HFFc6 (cell line): ENCODE results near the gene EGFL7. TPM values are rescaled to one million over a fixed set of nuclear protein-coding genes. Genes with fewer than 3 reads are reported as not detected.

Experiments used
- DNase-seq: peaks from one replicate; pipeline ENCODE4 v3.0.0-alpha.2; 2018
- H3K27ac Mint-ChIP-seq: 2 replicates; pipeline ENCODE4 v1.8.0; 2020; ENCODE audit warnings: mild to moderate bottlenecking, mixed read lengths
- H3K27me3 Mint-ChIP-seq: 2 replicates; pipeline ENCODE4 v1.8.0; 2021; ENCODE audit warnings: mild to moderate bottlenecking, moderate library complexity, mixed read lengths; ENCODE audit not compliant: insufficient read depth
- H3K36me3 Mint-ChIP-seq: 2 replicates; pipeline ENCODE4 v1.8.0; 2021; ENCODE audit warnings: low read depth, mixed read lengths
- H3K4me1 Mint-ChIP-seq: 2 replicates; pipeline ENCODE4 v1.8.0; 2020; ENCODE audit warnings: low read depth, mixed read lengths
- H3K4me3 Mint-ChIP-seq: 2 replicates; pipeline ENCODE4 v1.8.0; 2020; ENCODE audit warnings: mild to moderate bottlenecking, moderate library complexity, mixed read lengths
- H3K9me3 Mint-ChIP-seq: 2 replicates; pipeline ENCODE4 v1.8.0; 2020; ENCODE audit warnings: mild to moderate bottlenecking, mixed read lengths
- CTCF ChIP-seq: fragments of 200-600 bp; sonication (generic); IDR thresholded peaks from 2 replicates; pipeline ENCODE4 v1.5.0; 2021; ENCODE audit warnings: antibody characterized with exemption, mild to moderate bottlenecking
- total RNA-seq, 6 experiments: library from RNA; stranded (reverse); fragmentation: NEBNext Ultra II Directional; extraction: Animal tissue kit (Norgen Biotek cat#: 25700); gene quantifications; 2 replicates in 1 of 6; 3 replicates in 5 of 6; pipeline ENCODE4 v1.2.3, GENCODE V29; 2021

Gene EGFL7
- total RNA-seq, 6 experiments from 2014 or later: 3.5 to 6.3 (median 5.6) TPM

GRCh38 chr9:136615631-136616306, 46.9 kb upstream of the EGFL7 start:
- Mint-ChIP-seq H3K27ac (no peak overlapping the region), H3K9me3 (no peaks in the 10 kb centered on the region), H3K36me3 (no peaks in the 10 kb centered on the region), H3K4me3 (no peak overlapping the region), H3K27me3 (no peaks in the 10 kb centered on the region; the same call in 1 of the 2 replicates), H3K4me1 (peaks cover 13% of the 10 kb centered on the region)
- TF ChIP-seq CTCF: no peak
- DNase-seq: no peak

- Mint-ChIP-seq H3K27me3 (no peaks in the 10 kb centered on the region; the same call in 1 of the 2 replicates), H3K27ac (no peak overlapping the region), H3K9me3 (no peaks in the 10 kb centered on the region), H3K4me3 (no peak overlapping the region), H3K36me3 (no peaks in the 10 kb centered on the region), H3K4me1 (peaks cover 13% of the 10 kb centered on the region)
- TF ChIP-seq CTCF: no peak
- DNase-seq: no peak
Observed at GRCh38 chr9:136616307-136616635, 46.4 kb upstream of the EGFL7 start.

- no peaks in the 10 kb centered on the region for H3K36me3 Mint-ChIP-seq
- H3K9me3 Mint-ChIP-seq: no peaks in the 10 kb centered on the region
- no peak for DNase-seq
- no peaks in the 10 kb centered on the region; the same call in 1 of the 2 replicates for H3K27me3 Mint-ChIP-seq
- no peak for TF ChIP-seq CTCF
- H3K4me3 Mint-ChIP-seq: no peak overlapping the region
- no peak overlapping the region for H3K27ac Mint-ChIP-seq
- peaks cover 13% of the 10 kb centered on the region for H3K4me1 Mint-ChIP-seq
Observed at GRCh38 chr9:136616948-136617695, 45.6 kb upstream of the EGFL7 start.

GRCh38 chr9:136617746-136618579, 44.8 kb upstream of the EGFL7 start:
- H3K27ac Mint-ChIP-seq: no peak overlapping the region
- TF ChIP-seq CTCF: no peak
- no peak overlapping the region for H3K4me3 Mint-ChIP-seq
- no peaks in the 10 kb centered on the region for H3K36me3 Mint-ChIP-seq
- no peaks in the 10 kb centered on the region; the same call in 1 of the 2 replicates for H3K27me3 Mint-ChIP-seq
- no peaks in the 10 kb centered on the region for H3K9me3 Mint-ChIP-seq
- peaks cover 13% of the 10 kb centered on the region for H3K4me1 Mint-ChIP-seq
- DNase-seq: no peak

GRCh38 chr9:136618580-136619547, 43.9 kb upstream of the EGFL7 start:
- H3K27ac Mint-ChIP-seq: no peak overlapping the region
- no peak for DNase-seq
- no peak for TF ChIP-seq CTCF
- no peaks in the 10 kb centered on the region for H3K9me3 Mint-ChIP-seq
- peaks cover 13% of the 10 kb centered on the region for H3K4me1 Mint-ChIP-seq
- no peaks in the 10 kb centered on the region; the same call in 1 of the 2 replicates for H3K27me3 Mint-ChIP-seq
- no peaks in the 10 kb centered on the region for H3K36me3 Mint-ChIP-seq
- no peak overlapping the region for H3K4me3 Mint-ChIP-seq
